ENCODE results near the gene MCTP1.

GRCh38 chr5:95111141-95111540 is 173.8 kb downstream of the MCTP1 start:
- TF ChIP-seq NBN (IDR thresholded peaks at IDR 0.05; ENCODE audit: low read depth) (no peak), CTCF (IDR thresholded peaks at IDR 0.05 in 2 of 3, conservative IDR thresholded peaks at IDR 0.05 in 1 of 3; ENCODE audit: insufficient read depth in 2 of 3, low read depth in 1 of 3, low read length in 3 of 3) (no peak), TAF15 (IDR thresholded peaks at IDR 0.05; ENCODE audit: low read depth, low read length) (no peak), ZSCAN29 (IDR thresholded peaks at IDR 0.05) (no peak), CREM (IDR thresholded peaks at IDR 0.05; ENCODE audit: low read depth) (no peak), GATA2 (CRISPR knock-in tag; IDR thresholded peaks at IDR 0.05) (no peak), ZBED1 (IDR thresholded peaks at IDR 0.05) (no peak), ERF (CRISPR knock-in tag; IDR thresholded peaks at IDR 0.05) (no peak)
